ENCODE results near the gene WNT3A. TPM values are rescaled to one million over a fixed set of nuclear protein-coding genes. Genes with fewer than 3 reads are reported as not detected.

The WNT3A gene
- total RNA-seq, 2 donors from 2014 or later, result not detected

GRCh38 chr1:228102791-228103620 lies 96.2 kb downstream of the WNT3A start, which contains the start of gene C1orf35:
C1orf35 (minus strand) TSS chr1:228103325; CDS start chr1:228103227, 98 bp downstream.
- H3K9me3 ChIP-seq, result no peaks in the 10 kb centered on the region
- peak within 1 kb of the TSS; percentile 77 to 92 for H3K27ac ChIP-seq
- peak; percentile 85 for ATAC-seq (ENCODE audit: insufficient number of reproducible peaks, low FRiP score, low read depth)
- H3K27me3 ChIP-seq (replicated peaks; ENCODE audit: insufficient read depth), result no peaks in the 10 kb centered on the region
- peaks cover 32% of the 10 kb centered on the region for H3K36me3 ChIP-seq
- peak; percentile 67 for DNase-seq (ENCODE audit: low spot score)
- no peak for TF ChIP-seq CTCF (IDR thresholded peaks at IDR 0.05)
- peak within 1 kb of the TSS; percentile 92 for H3K4me3 ChIP-seq
- peaks cover 12 to 33% of the 10 kb centered on the region in 2 donors for H3K4me1 ChIP-seq (ENCODE audit: control insufficient read depth in 1 of 2, low read depth in 2 of 2)

- Histone ChIP-seq H3K27ac (no peak overlapping the region), H3K27me3 (replicated peaks; ENCODE audit: insufficient read depth) (no peaks in the 10 kb centered on the region), H3K4me3 (no peak overlapping the region), H3K4me1 (ENCODE audit: control insufficient read depth in 1 of 2, low read depth in 2 of 2) (peaks cover 19 to 41% of the 10 kb centered on the region in 2 donors), H3K9me3 (no peaks in the 10 kb centered on the region), H3K36me3 (peaks cover 16% of the 10 kb centered on the region)
- no peak for DNase-seq (ENCODE audit: low spot score)
- no peak for ATAC-seq (ENCODE audit: insufficient number of reproducible peaks, low FRiP score, low read depth)
- TF ChIP-seq CTCF (IDR thresholded peaks at IDR 0.05), result no peak
Observed at GRCh38 chr1:228104526-228105269, 97.9 kb downstream of the WNT3A start.

GRCh38 chr1:228105270-228105995 lies 98.6 kb downstream of the WNT3A start:
- DNase-seq (ENCODE audit: low spot score) (no peak), ATAC-seq (ENCODE audit: insufficient number of reproducible peaks, low FRiP score, low read depth) (no peak)
- Histone ChIP-seq H3K36me3 (peaks cover 10% of the 10 kb centered on the region), H3K9me3 (no peaks in the 10 kb centered on the region), H3K4me3 (no peak overlapping the region), H3K27ac (no peak overlapping the region), H3K4me1 (ENCODE audit: control insufficient read depth in 1 of 2, low read depth in 2 of 2) (peaks cover 19 to 47% of the 10 kb centered on the region in 2 donors), H3K27me3 (replicated peaks; ENCODE audit: insufficient read depth) (no peaks in the 10 kb centered on the region)
- no peak for TF ChIP-seq CTCF (IDR thresholded peaks at IDR 0.05)

- H3K27ac ChIP-seq, result no peak overlapping the region
- H3K4me3 ChIP-seq, result no peak overlapping the region
- TF ChIP-seq CTCF (IDR thresholded peaks at IDR 0.05), result no peak
- DNase-seq (ENCODE audit: low spot score) (no peak), ATAC-seq (ENCODE audit: insufficient number of reproducible peaks, low FRiP score, low read depth) (no peak)
- peaks cover 19 to 48% of the 10 kb centered on the region in 2 donors for H3K4me1 ChIP-seq (ENCODE audit: control insufficient read depth in 1 of 2, low read depth in 2 of 2)
- H3K9me3 ChIP-seq, result no peaks in the 10 kb centered on the region
- H3K36me3 ChIP-seq, result peaks cover 10% of the 10 kb centered on the region
- H3K27me3 ChIP-seq (replicated peaks; ENCODE audit: insufficient read depth), result no peaks in the 10 kb centered on the region
Observed at GRCh38 chr1:228105996-228106799, 99.4 kb downstream of the WNT3A start.
